Endothelial cell of umbilical vein (primary cell): Measurements from ENCODE around the gene DCUN1D2.

ENCODE experiments used
- POLR2A ChIP-seq: IDR thresholded peaks from 2 replicates; pipeline ENCODE4 v1.6.1; 2012; ENCODE audit warnings: low read depth, mild to moderate bottlenecking, control low read depth, low read length
- TF ChIP-seq, protein P1 (sequence below), 2 donors: IDR thresholded peaks; 1 replicate in 1 of 2; 2 replicates in 1 of 2; pipeline ENCODE4 v1.5.1; 2011; ENCODE audit warnings: low read length in 2 of 2, mild to moderate bottlenecking in 2 of 2, moderate library complexity in 2 of 2, control low read depth in 1 of 2, inconsistent platforms in 1 of 2, low read depth in 1 of 2; ENCODE audit not compliant: insufficient read depth in 1 of 2; ENCODE audit errors: extremely low read depth in 1 of 2

DNA sequence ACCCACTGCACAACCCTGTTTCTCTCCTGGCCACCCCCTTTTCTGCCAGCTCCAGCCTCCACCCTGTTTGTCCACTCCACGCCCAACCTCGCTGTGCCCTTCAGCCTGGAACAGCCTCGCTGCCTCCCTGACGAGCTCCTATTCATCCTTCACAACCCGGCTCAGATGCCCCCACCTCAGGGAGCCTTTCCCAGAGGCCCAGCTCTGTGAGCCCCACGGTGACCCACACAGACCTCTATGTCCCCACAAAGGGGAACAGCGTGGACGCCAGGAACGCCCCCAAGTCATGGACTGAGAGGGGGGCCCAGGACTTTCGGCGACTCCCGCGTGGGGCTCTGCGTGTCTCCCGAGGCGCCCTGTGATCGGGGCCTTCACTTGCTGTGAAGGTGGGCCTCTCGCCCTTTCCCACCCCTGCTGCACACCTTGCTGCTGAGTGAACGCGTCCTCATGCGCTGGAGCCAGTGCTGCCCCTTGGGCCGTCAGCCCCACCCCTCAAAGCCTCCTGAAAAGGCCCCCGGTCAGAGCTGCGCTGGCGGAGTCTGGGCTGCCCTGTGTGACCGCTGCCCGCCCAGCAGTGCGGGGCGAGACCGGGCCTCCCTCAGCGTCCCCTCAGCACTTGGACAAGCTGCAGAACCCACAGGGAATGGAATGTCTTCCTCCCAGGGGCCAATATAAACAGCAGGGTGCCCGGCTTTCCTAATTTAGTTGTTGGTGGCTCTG lies 77.2 kb downstream of the DCUN1D2 start:
- TF ChIP-seq, protein P1, sequence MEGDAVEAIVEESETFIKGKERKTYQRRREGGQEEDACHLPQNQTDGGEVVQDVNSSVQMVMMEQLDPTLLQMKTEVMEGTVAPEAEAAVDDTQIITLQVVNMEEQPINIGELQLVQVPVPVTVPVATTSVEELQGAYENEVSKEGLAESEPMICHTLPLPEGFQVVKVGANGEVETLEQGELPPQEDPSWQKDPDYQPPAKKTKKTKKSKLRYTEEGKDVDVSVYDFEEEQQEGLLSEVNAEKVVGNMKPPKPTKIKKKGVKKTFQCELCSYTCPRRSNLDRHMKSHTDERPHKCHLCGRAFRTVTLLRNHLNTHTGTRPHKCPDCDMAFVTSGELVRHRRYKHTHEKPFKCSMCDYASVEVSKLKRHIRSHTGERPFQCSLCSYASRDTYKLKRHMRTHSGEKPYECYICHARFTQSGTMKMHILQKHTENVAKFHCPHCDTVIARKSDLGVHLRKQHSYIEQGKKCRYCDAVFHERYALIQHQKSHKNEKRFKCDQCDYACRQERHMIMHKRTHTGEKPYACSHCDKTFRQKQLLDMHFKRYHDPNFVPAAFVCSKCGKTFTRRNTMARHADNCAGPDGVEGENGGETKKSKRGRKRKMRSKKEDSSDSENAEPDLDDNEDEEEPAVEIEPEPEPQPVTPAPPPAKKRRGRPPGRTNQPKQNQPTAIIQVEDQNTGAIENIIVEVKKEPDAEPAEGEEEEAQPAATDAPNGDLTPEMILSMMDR (IDR thresholded peaks at IDR 0.05; ENCODE audit: extremely low read depth in 1 of 2, insufficient read depth in 1 of 2, low read depth in 1 of 2, low read length in 2 of 2): no peak
- no peak for TF ChIP-seq POLR2A
